ENCODE results near the gene REXO1. TPM values are rescaled to one million over a fixed set of nuclear protein-coding genes. Genes with fewer than 3 reads are reported as not detected.

REXO1 gene
- total and polyA plus RNA-seq, 2 of the 13 experiments (the other 11 are each of a cell fraction or from before 2014, with no cell fraction given): 5.0 to 11.2 TPM

DNA sequence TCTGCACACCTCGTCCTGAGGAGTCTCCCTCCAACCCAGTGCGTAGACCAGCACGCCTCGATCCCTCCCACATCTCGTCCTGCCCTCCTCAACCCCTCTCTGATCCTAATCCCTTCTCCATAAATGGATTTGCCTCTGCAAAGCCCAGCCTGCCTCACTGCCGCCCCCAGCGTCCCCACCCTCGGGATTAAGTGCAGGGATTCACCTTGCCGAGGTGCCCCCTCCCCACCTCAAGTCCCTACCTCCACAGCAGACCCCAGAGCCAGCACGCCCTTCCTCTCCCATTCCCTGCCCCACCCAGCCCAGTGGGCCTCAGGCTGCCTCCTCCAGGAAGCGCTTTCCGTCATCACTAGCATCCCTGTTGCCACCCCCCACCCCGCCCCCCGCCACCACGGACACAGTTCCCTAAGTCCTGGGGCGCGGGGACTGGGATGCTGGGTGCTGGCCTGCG lies 11.1 kb upstream of the REXO1 start:
- H3K9ac ChIP-seq (ENCODE audit: insufficient read depth, low read depth, low read length): peak overlapping the region; percentile 84
- no peak for DNase-seq (ENCODE audit: low spot score)

More for the DNA sequence above, 11.1 kb upstream of the REXO1 start:
- intact Hi-C loops (cut with micrococcal nuclease; ENCODE audit: unreplicated experiment) (no loop called here), in situ Hi-C loops (cut with HindIII; ENCODE audit: extremely low pct_ligation_motif_present, low pct_unique_long_range_greater_than_20kb) (no loop called here)
- ChIA-PET POLR2A (interaction anchor here (1.0 kb wide), 1 partner anchor 19 kb away, joined by 3 read pairs; no protein-coding TSS in a partner anchor), CTCF (ENCODE audit: low intra/inter-chr PET ratio, low total read pairs) (no interaction called here)
- Histone ChIP-seq H4K20me1 (ENCODE audit: insufficient read depth, low read length) (peaks cover 49% of the 10 kb centered on the region), H3K4me3 (replicated peaks in 1 of 3; ENCODE audit: insufficient read depth in 1 of 3, low read depth in 2 of 3, low read length in 3 of 3) (peak overlapping the region; percentile 89 to 95 (median 91); a peak in 4 of 6 replicates), H3K27ac (ENCODE audit: extremely low read length, insufficient read depth, low read length) (peak overlapping the region; percentile 80), H3K27me3 (ENCODE audit: control insufficient read depth in 1 of 2, insufficient read depth in 2 of 2, low read length in 2 of 2) (no peaks in the 10 kb centered on the region; a peak in 1 of 5 replicates), H2AFZ (ENCODE audit: low read length) (no peak overlapping the region), H3K36me3 (replicated peaks in 1 of 2; ENCODE audit: control insufficient read depth in 1 of 2, insufficient read depth in 2 of 2, low read length in 2 of 2) (no peaks in the 10 kb centered on the region), H3K9me3 (ENCODE audit: low read length) (no peaks in the 10 kb centered on the region), H3K4me2 (ENCODE audit: low read depth, low read length) (peak overlapping the region; percentile 81), H3K79me2 (ENCODE audit: insufficient read depth, low read length) (peaks cover 63% of the 10 kb centered on the region), H3K4me1 (ENCODE audit: insufficient read depth, low read length) (peaks cover 42% of the 10 kb centered on the region)
- FAIRE-seq: no peak
- 65% methylated on average over 17 of the region's 18 CpGs for WGBS (ENCODE audit: low lambda C conversion rate)
- ATAC-seq: no peak
- TF ChIP-seq TRIM24 (CRISPR knock-in tag; IDR thresholded peaks at IDR 0.05) (no peak), ONECUT2 (CRISPR knock-in tag; IDR thresholded peaks at IDR 0.05) (no peak), HMGA1 (CRISPR knock-in tag; conservative IDR thresholded peaks at IDR 0.05) (no peak), ZNF777 (CRISPR knock-in tag; IDR thresholded peaks at IDR 0.05) (no peak), TFDP2 (CRISPR knock-in tag; IDR thresholded peaks at IDR 0.05) (no peak), TEAD2 (CRISPR knock-in tag; IDR thresholded peaks at IDR 0.05) (no peak), MTF2 (CRISPR knock-in tag; IDR thresholded peaks at IDR 0.05; ENCODE audit: borderline replicate concordance) (no peak), ARHGAP35 (CRISPR knock-in tag; IDR thresholded peaks at IDR 0.05; ENCODE audit: borderline replicate concordance) (no peak), ATF1 (CRISPR knock-in tag; IDR thresholded peaks at IDR 0.05) (no peak), ARNT (IDR thresholded peaks at IDR 0.05) (no peak), ZNF3 (CRISPR knock-in tag; IDR thresholded peaks at IDR 0.05) (no peak), HNRNPLL (IDR thresholded peaks at IDR 0.05; ENCODE audit: low read depth, low read length, poor library complexity, severe bottlenecking) (no peak), ZNF432 (CRISPR knock-in tag; IDR thresholded peaks at IDR 0.05; ENCODE audit: borderline replicate concordance) (no peak), THAP9 (CRISPR knock-in tag; IDR thresholded peaks at IDR 0.05; ENCODE audit: borderline replicate concordance) (no peak)
- TF ChIP-seq, protein P1, sequence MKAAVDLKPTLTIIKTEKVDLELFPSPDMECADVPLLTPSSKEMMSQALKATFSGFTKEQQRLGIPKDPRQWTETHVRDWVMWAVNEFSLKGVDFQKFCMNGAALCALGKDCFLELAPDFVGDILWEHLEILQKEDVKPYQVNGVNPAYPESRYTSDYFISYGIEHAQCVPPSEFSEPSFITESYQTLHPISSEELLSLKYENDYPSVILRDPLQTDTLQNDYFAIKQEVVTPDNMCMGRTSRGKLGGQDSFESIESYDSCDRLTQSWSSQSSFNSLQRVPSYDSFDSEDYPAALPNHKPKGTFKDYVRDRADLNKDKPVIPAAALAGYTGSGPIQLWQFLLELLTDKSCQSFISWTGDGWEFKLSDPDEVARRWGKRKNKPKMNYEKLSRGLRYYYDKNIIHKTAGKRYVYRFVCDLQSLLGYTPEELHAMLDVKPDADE (CRISPR knock-in tag; IDR thresholded peaks at IDR 0.05): no peak
- TF ChIP-seq, protein P2, sequence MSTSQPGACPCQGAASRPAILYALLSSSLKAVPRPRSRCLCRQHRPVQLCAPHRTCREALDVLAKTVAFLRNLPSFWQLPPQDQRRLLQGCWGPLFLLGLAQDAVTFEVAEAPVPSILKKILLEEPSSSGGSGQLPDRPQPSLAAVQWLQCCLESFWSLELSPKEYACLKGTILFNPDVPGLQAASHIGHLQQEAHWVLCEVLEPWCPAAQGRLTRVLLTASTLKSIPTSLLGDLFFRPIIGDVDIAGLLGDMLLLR (CRISPR knock-in tag; IDR thresholded peaks at IDR 0.05): no peak
- BruUV-seq (replicated peaks): no TSS peak

All from HepG2 (cell line).